DND-41 (cell line): ENCODE results near the gene PIH1D1.

Experiments
- ATAC-seq: fragments of 200-7000 bp; cut with Tn5 transposase; 3 replicates; pipeline ENCODE4 v1.9.1; 2021; ENCODE audit warnings: low read depth; ENCODE audit not compliant: insufficient read depth
- DNase-seq: peaks from one replicate; pipeline ENCODE4 v3.0.0-alpha.2; 2020
- H2AFZ ChIP-seq: 2 replicates; pipeline ENCODE4 v1.6.0; 2012; ENCODE audit warnings: low read depth, low read length
- H3K27ac ChIP-seq: 2 replicates; pipeline ENCODE4 v1.5.1; 2012; ENCODE audit warnings: low read length, inconsistent platforms
- H3K27me3 ChIP-seq: fragments of 200-600 bp; sonication (generic); 2 replicates; pipeline ENCODE4 v1.6.0; 2012; ENCODE audit warnings: low read length, mild to moderate bottlenecking, inconsistent platforms; ENCODE audit not compliant: insufficient read depth, poor library complexity
- H3K36me3 ChIP-seq: 2 replicates; pipeline ENCODE4 v1.5.1; 2012; ENCODE audit warnings: low read length, inconsistent platforms; ENCODE audit not compliant: insufficient read depth
- H3K4me1 ChIP-seq: 2 replicates; pipeline ENCODE4 v1.5.1; 2012; ENCODE audit warnings: mild to moderate bottlenecking, low read length; ENCODE audit not compliant: insufficient read depth
- H3K4me2 ChIP-seq: 2 replicates; pipeline ENCODE4 v1.6.0; 2012; ENCODE audit warnings: mild to moderate bottlenecking, moderate library complexity, low read length, inconsistent platforms; ENCODE audit not compliant: insufficient read depth
- H3K4me3 ChIP-seq, 2 experiments: fragments of 200-600 bp in 1 of 2; shearing (Covaris generic) in 1 of 2; 2 replicates each; pipeline ENCODE4 v1.5.1; 2012 to 2016; ENCODE audit warnings: inconsistent platforms in 2 of 2, low read length in 2 of 2, mild to moderate bottlenecking in 2 of 2, low read depth in 1 of 2, moderate library complexity in 1 of 2
- H3K79me2 ChIP-seq: 2 replicates; pipeline ENCODE4 v1.6.0; 2012; ENCODE audit warnings: low read length, inconsistent platforms; ENCODE audit not compliant: insufficient read depth
- H3K9ac ChIP-seq: 2 replicates; pipeline ENCODE4 v1.6.0; 2012; ENCODE audit warnings: low read depth, mild to moderate bottlenecking, inconsistent platforms, low read length, moderate library complexity
- H3K9me3 ChIP-seq: 2 replicates; pipeline ENCODE4 v1.5.1; 2012; ENCODE audit warnings: low read length, moderate library complexity, mild to moderate bottlenecking, inconsistent platforms; ENCODE audit not compliant: insufficient read depth, severe bottlenecking
- H4K20me1 ChIP-seq: 2 replicates; pipeline ENCODE4 v1.6.0; 2012; ENCODE audit warnings: low read length; ENCODE audit not compliant: insufficient read depth
- EZH2 ChIP-seq: IDR thresholded peaks from 3 replicates; pipeline ENCODE4 v1.6.1; 2012; ENCODE audit warnings: borderline replicate concordance, low read depth, mild to moderate bottlenecking, moderate library complexity, low read length, inconsistent platforms; ENCODE audit not compliant: severe bottlenecking
- TF ChIP-seq, protein P1 (sequence below): IDR thresholded peaks from 2 replicates; pipeline ENCODE4 v1.5.1; 2012; ENCODE audit warnings: borderline replicate concordance, low read length, moderate library complexity, mild to moderate bottlenecking; ENCODE audit not compliant: poor library complexity, severe bottlenecking; ENCODE audit errors: extremely low read depth

The PIH1D1 gene

DNA sequence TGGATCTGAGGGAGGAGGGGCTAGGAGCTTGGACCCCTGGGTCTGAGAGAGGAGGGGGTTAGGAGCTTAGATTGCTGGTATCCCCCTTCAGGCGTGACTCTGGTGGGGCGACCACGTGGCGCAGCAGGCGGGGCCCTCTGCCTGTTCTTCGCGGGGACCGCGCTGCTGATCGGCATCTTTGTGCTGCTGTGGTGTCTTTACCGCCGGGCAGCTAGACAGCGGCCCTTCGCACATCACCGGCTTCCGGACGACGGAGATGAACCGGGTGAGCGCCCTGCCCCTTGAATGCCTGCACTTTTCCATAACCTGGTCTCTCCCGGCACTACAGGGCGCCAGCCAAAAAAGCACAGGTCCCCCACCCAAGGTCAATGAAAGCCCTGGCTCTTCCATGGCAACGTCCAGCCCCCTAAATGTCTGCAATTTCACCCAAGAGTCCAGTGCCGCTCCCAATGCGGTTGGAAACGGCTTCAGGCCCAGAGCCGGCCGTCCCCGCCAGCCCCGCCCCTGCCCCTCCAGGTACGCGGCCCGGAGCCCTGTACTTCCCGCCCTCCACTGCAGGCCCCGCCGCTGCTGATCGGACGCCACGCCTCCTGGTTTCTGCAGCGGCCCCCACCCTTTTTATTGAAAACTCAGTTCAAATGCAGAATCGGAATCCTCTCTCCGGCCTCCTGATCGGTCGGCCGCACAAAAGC, 23.6 kb downstream of the PIH1D1 start:
- no peaks in the 10 kb centered on the region for H4K20me1 ChIP-seq
- ATAC-seq (no peak), DNase-seq (no peak)
- TF ChIP-seq EZH2, result no peak
- TF ChIP-seq, protein P1, sequence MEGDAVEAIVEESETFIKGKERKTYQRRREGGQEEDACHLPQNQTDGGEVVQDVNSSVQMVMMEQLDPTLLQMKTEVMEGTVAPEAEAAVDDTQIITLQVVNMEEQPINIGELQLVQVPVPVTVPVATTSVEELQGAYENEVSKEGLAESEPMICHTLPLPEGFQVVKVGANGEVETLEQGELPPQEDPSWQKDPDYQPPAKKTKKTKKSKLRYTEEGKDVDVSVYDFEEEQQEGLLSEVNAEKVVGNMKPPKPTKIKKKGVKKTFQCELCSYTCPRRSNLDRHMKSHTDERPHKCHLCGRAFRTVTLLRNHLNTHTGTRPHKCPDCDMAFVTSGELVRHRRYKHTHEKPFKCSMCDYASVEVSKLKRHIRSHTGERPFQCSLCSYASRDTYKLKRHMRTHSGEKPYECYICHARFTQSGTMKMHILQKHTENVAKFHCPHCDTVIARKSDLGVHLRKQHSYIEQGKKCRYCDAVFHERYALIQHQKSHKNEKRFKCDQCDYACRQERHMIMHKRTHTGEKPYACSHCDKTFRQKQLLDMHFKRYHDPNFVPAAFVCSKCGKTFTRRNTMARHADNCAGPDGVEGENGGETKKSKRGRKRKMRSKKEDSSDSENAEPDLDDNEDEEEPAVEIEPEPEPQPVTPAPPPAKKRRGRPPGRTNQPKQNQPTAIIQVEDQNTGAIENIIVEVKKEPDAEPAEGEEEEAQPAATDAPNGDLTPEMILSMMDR, result no peak
- no peaks in the 10 kb centered on the region for H3K27me3 ChIP-seq
- no peak overlapping the region for H3K27ac ChIP-seq
- no peak overlapping the region for H2AFZ ChIP-seq
- H3K9me3 ChIP-seq, result no peaks in the 10 kb centered on the region
- H3K4me2 ChIP-seq, result no peak overlapping the region
- H3K79me2 ChIP-seq, result no peaks in the 10 kb centered on the region
- no peaks in the 10 kb centered on the region for H3K36me3 ChIP-seq
- peaks cover 7% of the 10 kb centered on the region; the same call in 1 of the 2 replicates for H3K4me1 ChIP-seq
- H3K9ac ChIP-seq, result no peak overlapping the region
- no peak overlapping the region for H3K4me3 ChIP-seq

- no peaks in the 10 kb centered on the region for H3K79me2 ChIP-seq
- peaks cover 7% of the 10 kb centered on the region; the same call in 1 of the 2 replicates for H3K4me1 ChIP-seq
- H2AFZ ChIP-seq, result no peak overlapping the region
- H3K9me3 ChIP-seq, result no peaks in the 10 kb centered on the region
- H3K9ac ChIP-seq, result no peak overlapping the region
- ATAC-seq (no peak), DNase-seq (no peak)
- H3K4me3 ChIP-seq, result no peak overlapping the region
- no peaks in the 10 kb centered on the region for H3K36me3 ChIP-seq
- TF ChIP-seq, protein P1, result no peak
- no peak for TF ChIP-seq EZH2
- no peaks in the 10 kb centered on the region for H3K27me3 ChIP-seq
- no peaks in the 10 kb centered on the region for H4K20me1 ChIP-seq
- H3K4me2 ChIP-seq, result no peak overlapping the region
- no peak overlapping the region for H3K27ac ChIP-seq
These were observed 24.3 kb downstream of the PIH1D1 start for GRCh38 chr19:49427339-49427738.

GRCh38 chr19:49425922-49426592, 25.6 kb downstream of the PIH1D1 start:
- Histone ChIP-seq H2AFZ (no peak overlapping the region), H3K4me3 (no peak overlapping the region), H3K79me2 (no peaks in the 10 kb centered on the region), H3K27me3 (no peaks in the 10 kb centered on the region), H3K9ac (no peak overlapping the region), H3K4me1 (peaks cover 7% of the 10 kb centered on the region; the same call in 1 of the 2 replicates), H3K27ac (no peak overlapping the region), H3K36me3 (no peaks in the 10 kb centered on the region), H4K20me1 (no peaks in the 10 kb centered on the region), H3K9me3 (no peaks in the 10 kb centered on the region), H3K4me2 (no peak overlapping the region)
- ATAC-seq, result no peak
- TF ChIP-seq, protein P1, result no peak
- TF ChIP-seq EZH2, result no peak
- no peak for DNase-seq
